ENCODE results near the gene ESYT3. TPM values are rescaled to one million over a fixed set of nuclear protein-coding genes. Genes with fewer than 3 reads are reported as not detected.

ESYT3 gene
- total and polyA plus RNA-seq, 4 donors: under 0.01 to 0.07 (median 0.05) TPM

GRCh38 chr3:138491971-138492370 lies 57.6 kb downstream of the ESYT3 start:
- Histone ChIP-seq H3K9ac (ENCODE audit: low read depth in 1 of 2, low read length in 2 of 2) (no peak overlapping the region), H3K4me1 (ENCODE audit: control insufficient read depth in 4 of 4, insufficient read depth in 4 of 4, low read length in 3 of 4) (peaks cover 0 to 5% (median 2%) of the 10 kb centered on the region in 4 donors), H3K27me3 (ENCODE audit: control insufficient read depth in 4 of 4, insufficient read depth in 4 of 4, low read length in 3 of 4) (no peaks in the 10 kb centered on the region), H3K27ac (ENCODE audit: low read depth in 1 of 2, low read length in 2 of 2) (no peak overlapping the region), H3K9me3 (ENCODE audit: control insufficient read depth in 4 of 4, low read length in 3 of 4) (peaks cover 0 to 4% (median 2%) of the 10 kb centered on the region in 4 donors), H3K36me3 (ENCODE audit: control insufficient read depth in 4 of 4, insufficient read depth in 3 of 4, low read depth in 1 of 4, low read length in 3 of 4) (peaks cover 2 to 15% (median 6%) of the 10 kb centered on the region in 4 donors), H3K4me3 (ENCODE audit: low read depth in 1 of 3, low read length in 3 of 3) (no peak overlapping the region)
- WGBS: 98% methylated on average over 1 of the region's 1 CpG
- TF ChIP-seq GABPA (IDR thresholded peaks at IDR 0.05 in 1 of 2, conservative IDR thresholded peaks at IDR 0.05 in 1 of 2): no peak
- no peak for TF ChIP-seq HNF4A (conservative IDR thresholded peaks at IDR 0.05)
- no peak for TF ChIP-seq YY1 (IDR thresholded peaks at IDR 0.05)
- TF ChIP-seq, protein P1, sequence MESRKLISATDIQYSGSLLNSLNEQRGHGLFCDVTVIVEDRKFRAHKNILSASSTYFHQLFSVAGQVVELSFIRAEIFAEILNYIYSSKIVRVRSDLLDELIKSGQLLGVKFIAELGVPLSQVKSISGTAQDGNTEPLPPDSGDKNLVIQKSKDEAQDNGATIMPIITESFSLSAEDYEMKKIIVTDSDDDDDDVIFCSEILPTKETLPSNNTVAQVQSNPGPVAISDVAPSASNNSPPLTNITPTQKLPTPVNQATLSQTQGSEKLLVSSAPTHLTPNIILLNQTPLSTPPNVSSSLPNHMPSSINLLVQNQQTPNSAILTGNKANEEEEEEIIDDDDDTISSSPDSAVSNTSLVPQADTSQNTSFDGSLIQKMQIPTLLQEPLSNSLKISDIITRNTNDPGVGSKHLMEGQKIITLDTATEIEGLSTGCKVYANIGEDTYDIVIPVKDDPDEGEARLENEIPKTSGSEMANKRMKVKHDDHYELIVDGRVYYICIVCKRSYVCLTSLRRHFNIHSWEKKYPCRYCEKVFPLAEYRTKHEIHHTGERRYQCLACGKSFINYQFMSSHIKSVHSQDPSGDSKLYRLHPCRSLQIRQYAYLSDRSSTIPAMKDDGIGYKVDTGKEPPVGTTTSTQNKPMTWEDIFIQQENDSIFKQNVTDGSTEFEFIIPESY (IDR thresholded peaks at IDR 0.05): no peak
- TF ChIP-seq, protein P2, sequence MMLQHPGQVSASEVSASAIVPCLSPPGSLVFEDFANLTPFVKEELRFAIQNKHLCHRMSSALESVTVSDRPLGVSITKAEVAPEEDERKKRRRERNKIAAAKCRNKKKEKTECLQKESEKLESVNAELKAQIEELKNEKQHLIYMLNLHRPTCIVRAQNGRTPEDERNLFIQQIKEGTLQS (IDR thresholded peaks at IDR 0.05): no peak
- no peak for TF ChIP-seq SP1 (IDR thresholded peaks at IDR 0.05)
- TF ChIP-seq TAF1 (conservative IDR thresholded peaks at IDR 0.05): no peak
- TF ChIP-seq HNF4G (IDR thresholded peaks at IDR 0.05): no peak
- no peak for TF ChIP-seq RXRA (IDR thresholded peaks at IDR 0.05)
- no peak for TF ChIP-seq FOXA2 (IDR thresholded peaks at IDR 0.05)
- no peak for TF ChIP-seq EGR1 (IDR thresholded peaks at IDR 0.05; ENCODE audit: low read depth in 2 of 2)
- TF ChIP-seq FOXA1 (IDR thresholded peaks at IDR 0.05): no peak
- DNase-seq (ENCODE audit: low spot score): no peak

DNA sequence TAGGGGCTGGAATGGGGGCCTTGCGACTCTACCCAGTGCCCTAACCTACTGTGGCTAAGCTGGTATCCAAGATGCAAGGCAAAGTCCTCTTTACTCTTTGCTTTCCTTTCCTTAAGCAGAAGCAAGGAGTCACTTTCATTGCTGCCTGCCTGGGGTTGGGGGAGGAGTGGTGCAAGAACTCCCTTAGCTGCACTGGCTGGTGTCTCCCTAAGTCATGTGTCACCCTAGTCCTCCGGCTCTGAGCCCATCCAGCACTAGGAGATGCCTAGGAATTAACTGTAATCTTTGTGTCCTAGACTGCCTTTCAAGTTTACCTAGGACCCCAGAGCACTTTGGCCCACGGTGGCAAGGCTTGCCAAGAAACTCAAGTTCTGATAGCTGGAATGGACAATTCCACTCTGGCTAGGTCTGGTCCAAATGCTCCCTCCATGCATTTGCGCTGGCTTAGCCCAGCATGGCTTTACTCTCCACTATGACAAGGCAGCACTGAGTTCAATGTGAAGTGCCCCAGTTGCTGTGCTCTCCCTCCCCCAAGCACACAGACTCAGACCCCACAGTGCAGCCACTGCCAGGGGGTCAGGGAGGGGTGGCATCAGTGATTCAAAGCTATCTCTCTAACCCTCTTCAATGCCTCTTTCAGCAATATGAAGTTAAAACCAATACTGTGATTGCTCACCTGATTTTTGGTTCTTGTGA lies 58.7 kb downstream of the ESYT3 start:
- no peak for DNase-seq (ENCODE audit: low spot score)
- Histone ChIP-seq H3K36me3 (ENCODE audit: control insufficient read depth in 4 of 4, insufficient read depth in 3 of 4, low read depth in 1 of 4, low read length in 3 of 4) (peaks cover 2 to 15% (median 6%) of the 10 kb centered on the region in 4 donors), H3K9ac (ENCODE audit: low read depth in 1 of 2, low read length in 2 of 2) (no peak overlapping the region), H3K27ac (ENCODE audit: low read depth in 1 of 2, low read length in 2 of 2) (no peak overlapping the region), H3K4me3 (ENCODE audit: low read depth in 1 of 3, low read length in 3 of 3) (no peak overlapping the region), H3K9me3 (ENCODE audit: control insufficient read depth in 4 of 4, low read length in 3 of 4) (no peaks in the 10 kb centered on the region), H3K4me1 (ENCODE audit: control insufficient read depth in 4 of 4, insufficient read depth in 4 of 4, low read length in 3 of 4) (peaks cover 0 to 10% (median 2%) of the 10 kb centered on the region in 4 donors), H3K27me3 (ENCODE audit: control insufficient read depth in 4 of 4, insufficient read depth in 4 of 4, low read length in 3 of 4) (no peaks in the 10 kb centered on the region)
- WGBS: 97% methylated on average over 4 of the region's 4 CpGs
- no peak for TF ChIP-seq CTCF (IDR thresholded peaks at IDR 0.05; ENCODE audit: low read depth, low read length, missing input control)

Data from liver (tissue), 9 donors.